Measurements from ENCODE around the gene BANP.
"Not testable (repeated sequence)": the region's sequence is repeated elsewhere in the genome, so short reads cannot be mapped to it uniquely, and the experiment has no call there.

Gene BANP

DNA sequence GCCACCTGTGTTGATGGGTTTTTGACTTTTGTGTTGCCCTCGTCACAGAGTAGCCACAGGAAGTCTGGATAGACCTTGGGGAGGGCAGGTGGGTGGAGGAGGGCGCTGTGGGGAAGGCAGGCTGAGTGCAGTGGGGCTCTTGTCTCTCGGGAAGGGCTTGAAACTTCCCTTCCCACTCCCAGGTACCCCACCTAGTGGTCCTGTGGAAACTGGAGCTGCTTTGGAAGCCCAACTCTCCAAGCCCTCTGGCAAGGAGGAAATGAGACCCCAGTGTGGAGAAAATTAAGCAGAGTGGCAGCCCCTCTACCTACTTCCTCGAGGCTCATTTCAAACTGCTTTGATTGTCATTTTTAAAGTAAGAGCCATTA, 24.1 kb upstream of the BANP start:
- no peak for DNase-seq
- Histone ChIP-seq H3K4me3 (ENCODE audit: low read depth, low read length) (no peak overlapping the region), H3K4me1 (peaks cover 6% of the 10 kb centered on the region), H3K27me3 (no peaks in the 10 kb centered on the region), H3K36me3 (no peaks in the 10 kb centered on the region), H3K9me3 (no peaks in the 10 kb centered on the region)
- TF ChIP-seq, protein P1, sequence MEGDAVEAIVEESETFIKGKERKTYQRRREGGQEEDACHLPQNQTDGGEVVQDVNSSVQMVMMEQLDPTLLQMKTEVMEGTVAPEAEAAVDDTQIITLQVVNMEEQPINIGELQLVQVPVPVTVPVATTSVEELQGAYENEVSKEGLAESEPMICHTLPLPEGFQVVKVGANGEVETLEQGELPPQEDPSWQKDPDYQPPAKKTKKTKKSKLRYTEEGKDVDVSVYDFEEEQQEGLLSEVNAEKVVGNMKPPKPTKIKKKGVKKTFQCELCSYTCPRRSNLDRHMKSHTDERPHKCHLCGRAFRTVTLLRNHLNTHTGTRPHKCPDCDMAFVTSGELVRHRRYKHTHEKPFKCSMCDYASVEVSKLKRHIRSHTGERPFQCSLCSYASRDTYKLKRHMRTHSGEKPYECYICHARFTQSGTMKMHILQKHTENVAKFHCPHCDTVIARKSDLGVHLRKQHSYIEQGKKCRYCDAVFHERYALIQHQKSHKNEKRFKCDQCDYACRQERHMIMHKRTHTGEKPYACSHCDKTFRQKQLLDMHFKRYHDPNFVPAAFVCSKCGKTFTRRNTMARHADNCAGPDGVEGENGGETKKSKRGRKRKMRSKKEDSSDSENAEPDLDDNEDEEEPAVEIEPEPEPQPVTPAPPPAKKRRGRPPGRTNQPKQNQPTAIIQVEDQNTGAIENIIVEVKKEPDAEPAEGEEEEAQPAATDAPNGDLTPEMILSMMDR (IDR thresholded peaks at IDR 0.05; ENCODE audit: low read depth, low read length), result no peak; the same call in 1 of the 2 replicates

DNA sequence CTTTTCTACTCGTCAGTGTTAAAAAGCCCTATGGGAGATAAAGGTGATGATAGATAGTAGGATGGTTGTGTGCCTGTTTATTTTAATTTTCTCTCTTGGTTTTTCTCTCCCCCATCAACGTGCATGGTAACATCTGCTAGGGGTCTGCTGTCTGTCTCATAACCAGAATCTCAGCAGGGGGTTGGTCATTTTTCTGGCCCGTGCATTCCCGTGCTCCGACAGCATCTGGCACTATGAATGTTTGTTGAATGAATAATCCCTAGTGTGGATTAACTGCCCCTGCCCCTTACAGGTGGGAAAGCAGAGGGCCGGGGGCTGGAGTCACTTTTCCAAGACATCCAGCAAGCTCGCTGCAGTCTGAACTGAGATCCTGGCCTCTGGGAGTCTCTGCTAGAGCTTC, 21.2 kb upstream of the BANP start:
- no peaks in the 10 kb centered on the region for H3K9me3 ChIP-seq
- TF ChIP-seq, protein P1 (IDR thresholded peaks at IDR 0.05; ENCODE audit: low read depth, low read length), result no peak
- DNase-seq, result no peak
- H3K36me3 ChIP-seq, result no peaks in the 10 kb centered on the region
- peaks cover 5% of the 10 kb centered on the region; the same call in 1 of the 2 replicates for H3K4me1 ChIP-seq
- H3K4me3 ChIP-seq (ENCODE audit: low read depth, low read length), result no peak overlapping the region
- H3K27me3 ChIP-seq, result no peaks in the 10 kb centered on the region

DNA sequence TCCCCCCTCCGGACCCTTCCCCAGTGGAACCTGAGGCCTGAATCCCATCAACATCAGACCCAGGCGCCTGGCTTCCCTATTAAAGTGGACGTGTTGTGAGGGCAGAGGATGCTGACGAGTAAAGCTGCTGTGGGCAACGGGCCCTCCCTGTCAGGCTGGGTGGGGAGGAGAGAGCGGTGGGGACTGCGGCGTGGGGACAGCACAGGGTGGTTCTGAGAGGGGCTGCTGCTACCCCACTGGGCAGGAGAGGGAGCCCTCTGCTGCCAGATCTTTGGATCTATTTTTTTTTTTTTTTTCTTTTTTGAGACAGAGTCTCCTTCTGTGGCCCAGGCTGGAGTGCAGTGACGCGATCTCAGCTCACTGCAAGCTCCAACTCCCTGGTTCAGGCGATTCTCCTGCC, 20.8 kb upstream of the BANP start:
- no peaks in the 10 kb centered on the region for H3K9me3 ChIP-seq
- no peak overlapping the region for H3K4me3 ChIP-seq (ENCODE audit: low read depth, low read length)
- TF ChIP-seq, protein P1 (IDR thresholded peaks at IDR 0.05; ENCODE audit: low read depth, low read length), result peak; percentile 50
- H3K27me3 ChIP-seq, result no peaks in the 10 kb centered on the region
- peaks cover under 1% of the 10 kb centered on the region; the same call in 1 of the 2 replicates for H3K4me1 ChIP-seq
- DNase-seq, result peak; percentile 53
- no peaks in the 10 kb centered on the region for H3K36me3 ChIP-seq

DNA sequence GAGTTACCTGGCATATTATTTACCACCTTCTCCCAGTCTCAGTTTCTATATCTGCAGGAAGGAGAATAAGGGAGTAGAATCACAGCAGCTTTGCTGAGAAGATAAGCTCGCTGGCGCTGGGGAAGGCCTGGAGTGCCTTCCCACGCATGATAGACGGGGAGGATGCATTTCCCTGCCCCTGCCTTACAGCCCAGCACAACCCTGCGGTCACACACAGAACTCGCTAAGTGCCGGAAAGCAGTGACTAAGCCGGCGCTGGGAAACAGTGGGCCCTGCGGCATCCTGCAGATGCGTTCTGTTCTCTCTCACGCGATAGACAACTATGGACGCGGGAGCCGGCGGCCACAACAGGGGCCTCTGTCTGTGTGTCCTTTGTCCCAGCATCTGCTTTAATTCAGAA, 19.7 kb upstream of the BANP start:
- peak; percentile 82 for DNase-seq
- Histone ChIP-seq H3K9me3 (no peaks in the 10 kb centered on the region), H3K4me1 (no peaks in the 10 kb centered on the region; the same call in 1 of the 2 replicates), H3K4me3 (ENCODE audit: low read depth, low read length) (peak overlapping the region; percentile 17), H3K36me3 (no peaks in the 10 kb centered on the region), H3K27me3 (no peaks in the 10 kb centered on the region)
- TF ChIP-seq, protein P1 (IDR thresholded peaks at IDR 0.05; ENCODE audit: low read depth, low read length), result no peak

DNA sequence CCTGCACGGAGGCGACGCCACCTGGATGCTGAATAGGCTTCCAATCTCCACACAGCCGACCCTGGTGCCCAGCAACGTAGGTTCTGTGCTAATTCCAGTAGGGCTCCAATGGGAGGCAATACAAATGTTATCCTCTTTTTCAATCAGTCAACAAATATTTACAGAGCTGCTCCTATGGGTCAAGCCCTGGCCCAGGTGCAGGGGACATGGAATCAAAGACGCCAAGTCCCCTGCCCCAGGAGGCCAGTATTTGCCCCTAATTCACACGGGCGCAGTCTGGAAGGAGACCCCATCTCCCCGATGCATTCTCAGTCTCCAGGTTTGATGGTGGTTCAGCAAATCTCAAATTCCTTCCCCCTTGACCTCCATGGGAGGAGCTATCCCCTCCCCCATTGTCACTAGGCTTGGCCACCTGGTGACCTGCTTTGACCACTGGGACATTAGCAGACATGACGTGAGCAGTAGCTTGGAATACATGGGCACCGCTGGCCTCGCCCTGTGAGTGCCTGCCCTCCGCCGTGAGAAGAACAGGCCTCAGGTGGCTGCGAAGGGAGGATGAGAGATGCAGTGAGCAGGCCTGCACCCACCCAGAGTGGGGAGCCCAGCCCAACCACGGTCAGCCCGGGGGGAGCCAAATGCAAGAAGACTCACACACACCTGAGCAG, 18.6 kb upstream of the BANP start:
- H3K36me3 ChIP-seq; DNase-seq; H3K4me1 ChIP-seq; H3K4me3 ChIP-seq (ENCODE audit: low read depth, low read length); H3K9me3 ChIP-seq; H3K27me3 ChIP-seq: not testable (repeated sequence)

DNA sequence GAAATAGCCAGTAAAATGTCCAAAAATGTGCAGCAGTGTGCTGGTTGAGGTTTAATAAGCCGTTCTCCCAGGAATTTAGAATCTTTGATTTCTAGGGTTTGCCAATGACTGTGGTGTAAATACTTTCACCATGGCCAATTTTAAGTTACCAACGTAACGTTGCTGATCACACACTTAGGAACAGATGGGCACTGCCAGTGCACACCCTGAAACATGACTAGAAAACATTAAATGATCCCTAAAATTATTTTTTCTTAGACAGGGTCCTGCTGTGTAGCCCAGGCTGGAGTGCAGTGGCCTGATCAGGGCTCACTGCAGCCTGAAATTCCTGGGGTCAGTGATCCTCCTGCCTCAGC, 18.1 kb upstream of the BANP start:
- DNase-seq, result no peak
- H3K36me3 ChIP-seq, result no peaks in the 10 kb centered on the region

DNA sequence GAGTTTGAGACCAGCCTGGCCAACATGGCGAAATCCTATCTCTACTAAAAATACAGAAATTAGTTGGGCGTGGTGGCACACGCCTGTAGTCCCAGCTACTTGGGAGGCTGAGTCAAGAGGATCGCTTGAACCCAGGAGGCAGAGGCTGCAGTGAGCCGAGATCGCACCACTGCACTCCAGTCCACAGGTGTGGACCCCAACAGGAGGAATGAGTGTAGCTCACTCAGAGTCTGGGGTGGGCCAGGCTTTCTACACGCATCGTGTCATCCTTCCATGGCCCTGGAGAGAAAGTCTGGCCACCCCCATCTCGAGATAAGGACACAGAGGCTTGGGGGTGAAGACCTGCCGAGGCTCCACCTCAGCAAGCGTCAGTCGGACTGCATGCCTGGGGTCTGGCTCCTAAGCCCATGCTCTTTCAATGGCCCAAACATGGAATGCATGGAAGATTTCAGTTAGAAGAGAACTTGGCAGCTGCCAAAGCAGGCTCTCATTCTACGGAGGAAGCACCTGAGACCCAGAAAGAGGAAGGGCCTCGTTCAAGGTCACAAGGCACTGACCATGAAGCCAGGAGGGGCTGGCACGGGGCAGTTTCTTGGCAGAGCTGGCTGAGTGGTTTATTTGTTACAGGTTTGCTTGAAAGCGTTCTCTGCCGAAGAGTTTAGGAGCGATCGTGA, 16.3 kb upstream of the BANP start:
- H3K4me3 ChIP-seq (ENCODE audit: low read depth, low read length); H3K36me3 ChIP-seq; H3K27me3 ChIP-seq; DNase-seq; H3K9me3 ChIP-seq; H3K4me1 ChIP-seq: not testable (repeated sequence)

More for the DNA sequence above, 18.1 kb upstream of the BANP start:
- H3K27me3 ChIP-seq, result no peaks in the 10 kb centered on the region
- TF ChIP-seq, protein P1 (IDR thresholded peaks at IDR 0.05; ENCODE audit: low read depth, low read length), result no peak
- H3K4me3 ChIP-seq (ENCODE audit: low read depth, low read length), result no peak overlapping the region
- H3K4me1 ChIP-seq, result no peaks in the 10 kb centered on the region; the same call in 1 of the 2 replicates
- H3K9me3 ChIP-seq, result no peaks in the 10 kb centered on the region

DNA sequence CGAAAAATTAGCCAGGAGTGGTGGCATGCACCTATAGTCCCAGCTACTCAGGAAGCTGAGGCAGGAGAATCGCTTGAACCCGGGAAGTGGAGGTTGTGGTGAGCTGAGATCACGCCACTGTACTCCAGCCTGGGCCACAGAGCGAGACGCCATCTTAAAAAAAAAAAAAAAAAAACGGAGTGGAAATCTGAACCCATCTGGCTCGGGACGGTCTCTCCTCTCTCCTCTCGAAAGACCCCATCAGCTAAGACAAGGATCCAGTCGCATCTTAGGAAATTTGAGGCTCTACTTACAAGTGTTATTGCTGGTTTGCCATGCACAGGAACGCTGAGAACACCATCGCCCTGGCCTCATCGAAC, 15.2 kb upstream of the BANP start:
- H3K9me3 ChIP-seq, result not testable (repeated sequence)

More for the DNA sequence above, 15.2 kb upstream of the BANP start:
- not testable (repeated sequence) for H3K36me3 ChIP-seq; DNase-seq; H3K4me1 ChIP-seq; H3K27me3 ChIP-seq; H3K4me3 ChIP-seq (ENCODE audit: low read depth, low read length)
